H9 (cell line): ENCODE results near the gene RFTN2. TPM values are rescaled to one million over a fixed set of nuclear protein-coding genes. Genes with fewer than 3 reads are reported as not detected.

Source experiments
- DNase-seq: peaks from one replicate; pipeline ENCODE4 v3.0.0-alpha.2; 2017
- H2AFZ ChIP-seq: one replicate; pipeline ENCODE4 v1.6.1; 2013; ENCODE audit warnings: mild to moderate bottlenecking, low read length, control low read depth, moderate library complexity
- H2AK5ac ChIP-seq: 2 replicates; pipeline ENCODE4 v1.6.1; 2013; ENCODE audit warnings: low read length, control low read depth, mixed read lengths; ENCODE audit not compliant: insufficient read length
- H2BK120ac ChIP-seq: one replicate; pipeline ENCODE4 v1.6.1; 2013; ENCODE audit warnings: low read depth, mild to moderate bottlenecking, low read length, control low read depth, inconsistent platforms; ENCODE audit not compliant: poor library complexity, severe bottlenecking
- H2BK12ac ChIP-seq: 2 replicates; pipeline ENCODE4 v1.6.1; 2013; ENCODE audit warnings: low read length, control low read depth, mixed read lengths, low read depth; ENCODE audit not compliant: insufficient read length
- H2BK15ac ChIP-seq: 2 replicates; pipeline ENCODE4 v1.6.1; 2013; ENCODE audit warnings: low read depth, low read length, control low read depth
- H2BK20ac ChIP-seq: one replicate; pipeline ENCODE4 v1.6.1; 2013; ENCODE audit warnings: low read depth, mild to moderate bottlenecking, low read length, control low read depth, inconsistent platforms; ENCODE audit not compliant: poor library complexity, severe bottlenecking
- H2BK5ac ChIP-seq: 2 replicates; pipeline ENCODE4 v1.6.1; 2013; ENCODE audit warnings: low read length, control low read depth, mixed read lengths; ENCODE audit not compliant: insufficient read length
- H3K14ac ChIP-seq: 2 replicates; pipeline ENCODE4 v1.6.1; 2013; ENCODE audit warnings: low read length, control low read depth; ENCODE audit not compliant: insufficient read depth
- H3K18ac ChIP-seq: 2 replicates; pipeline ENCODE4 v1.6.1; 2013; ENCODE audit warnings: low read depth, mild to moderate bottlenecking, mixed read lengths, low read length, control low read depth; ENCODE audit not compliant: insufficient read length
- H3K23ac ChIP-seq: 2 replicates; pipeline ENCODE4 v1.6.1; 2013; ENCODE audit warnings: low read length, control low read depth, mixed read lengths, low read depth; ENCODE audit not compliant: insufficient read length
- H3K23me2 ChIP-seq: 2 replicates; pipeline ENCODE4 v1.6.1; 2013; ENCODE audit warnings: low read depth, mild to moderate bottlenecking, mixed read lengths, low read length, control low read depth; ENCODE audit not compliant: insufficient read length, poor library complexity, severe bottlenecking
- H3K27ac ChIP-seq: 2 replicates; pipeline ENCODE4 v1.5.1; 2013; ENCODE audit warnings: low read length, control low read depth, mixed read lengths, low read depth; ENCODE audit not compliant: insufficient read length
- H3K27me3 ChIP-seq: 2 replicates; pipeline ENCODE4 v1.6.1; 2013; ENCODE audit warnings: low read length, control low read depth, inconsistent platforms; ENCODE audit not compliant: insufficient read depth
- H3K4ac ChIP-seq: 2 replicates; pipeline ENCODE4 v1.6.1; 2013; ENCODE audit warnings: low read depth, mild to moderate bottlenecking, control low read depth, inconsistent platforms, low read length, moderate library complexity
- H3K4me1 ChIP-seq: 2 replicates; pipeline ENCODE4 v1.6.1; 2013; ENCODE audit warnings: low read length, control low read depth, inconsistent platforms; ENCODE audit not compliant: insufficient read depth
- H3K4me2 ChIP-seq: 2 replicates; pipeline ENCODE4 v1.6.1; 2013; ENCODE audit warnings: low read length, control low read depth, mixed read lengths; ENCODE audit not compliant: insufficient read length, insufficient read depth
- H3K56ac ChIP-seq: 2 replicates; pipeline ENCODE4 v1.6.1; 2013; ENCODE audit warnings: low read depth, mild to moderate bottlenecking, mixed read lengths, low read length, control low read depth; ENCODE audit not compliant: insufficient read length
- H3K79me1 ChIP-seq: 2 replicates; pipeline ENCODE4 v1.6.1; 2013; ENCODE audit warnings: low read depth, mild to moderate bottlenecking, moderate library complexity, low read length, control low read depth, inconsistent platforms; ENCODE audit not compliant: insufficient read depth, poor library complexity, severe bottlenecking
- H3K79me2 ChIP-seq: 2 replicates; pipeline ENCODE4 v1.6.1; 2013; ENCODE audit warnings: low read length, control low read depth, inconsistent platforms; ENCODE audit not compliant: insufficient read depth
- H3K9ac ChIP-seq: 2 replicates; pipeline ENCODE4 v1.6.1; 2013; ENCODE audit warnings: low read length, control low read depth, mixed read lengths; ENCODE audit not compliant: insufficient read length; ENCODE audit errors: extremely low read depth
- H3K9me3 ChIP-seq: one replicate; pipeline ENCODE4 v1.6.1; 2013; ENCODE audit warnings: low read depth, low read length, inconsistent platforms; ENCODE audit not compliant: control insufficient read depth
- H3T11ph ChIP-seq: one replicate; pipeline ENCODE4 v1.6.1; 2013; ENCODE audit warnings: mild to moderate bottlenecking, low read length, control low read depth, inconsistent platforms
- H4K20me1 ChIP-seq: one replicate; pipeline ENCODE4 v1.6.1; 2013; ENCODE audit not compliant: control insufficient read depth, insufficient read length, insufficient read depth
- H4K5ac ChIP-seq: 2 replicates; pipeline ENCODE4 v1.6.1; 2013; ENCODE audit warnings: low read depth, mild to moderate bottlenecking, mixed read lengths, low read length, control low read depth; ENCODE audit not compliant: insufficient read length
- H4K8ac ChIP-seq: replicated peaks from 2 replicates; pipeline ENCODE4 v1.6.1; 2013; ENCODE audit warnings: low read length, control low read depth, mixed read lengths, low read depth; ENCODE audit not compliant: insufficient read length
- H4K91ac ChIP-seq: 2 replicates; pipeline ENCODE4 v1.6.1; 2013; ENCODE audit warnings: low read depth, mild to moderate bottlenecking, moderate library complexity, mixed read lengths, low read length, control low read depth; ENCODE audit not compliant: insufficient read length
- H3K27ac Mint-ChIP-seq, 3 experiments: 2 replicates in 2 of 3; 3 replicates in 1 of 3; pipeline ENCODE4 v1.8.0; 2020 to 2021; ENCODE audit warnings: mixed read lengths in 3 of 3, mild to moderate bottlenecking in 1 of 3, moderate library complexity in 1 of 3
- H3K27me3 Mint-ChIP-seq: 2 replicates; pipeline ENCODE4 v1.8.0; 2021; ENCODE audit warnings: low read depth, mild to moderate bottlenecking, moderate library complexity, mixed read lengths
- H3K36me3 Mint-ChIP-seq, 3 experiments: 2 replicates in 2 of 3; 3 replicates in 1 of 3; pipeline ENCODE4 v1.8.0; 2020 to 2021; ENCODE audit warnings: low read depth in 3 of 3, mixed read lengths in 3 of 3; ENCODE audit not compliant: insufficient read depth in 1 of 3
- H3K4me1 Mint-ChIP-seq, 2 experiments: 2 replicates each; pipeline ENCODE4 v1.8.0; 2020; ENCODE audit warnings: mixed read lengths in 2 of 2
- H3K4me3 Mint-ChIP-seq, 2 experiments: 2 replicates in 1 of 2; 3 replicates in 1 of 2; pipeline ENCODE4 v1.8.0; 2020 to 2021; ENCODE audit warnings: mild to moderate bottlenecking in 2 of 2, mixed read lengths in 2 of 2, moderate library complexity in 1 of 2
- H3K9me3 Mint-ChIP-seq, 2 experiments: 2 replicates in 1 of 2; 3 replicates in 1 of 2; pipeline ENCODE4 v1.8.0; 2020; ENCODE audit warnings: mild to moderate bottlenecking in 2 of 2, mixed read lengths in 2 of 2, moderate library complexity in 1 of 2
- CTCF ChIP-seq: fragments of 200-600 bp; sonication (generic); conservative IDR thresholded peaks from 3 replicates; pipeline ENCODE4 v1.8.0; 2021; ENCODE audit warnings: antibody characterized with exemption, mild to moderate bottlenecking
- WGBS: extraction: QIAGEN DNeasy Blood & Tissue Kit; methylation state at CpG from one replicate; pipeline ENCODE4 v1.1.7; 2013; ENCODE audit warnings: missing lambda C conversion rate, low lambda C conversion rate, mixed read lengths; ENCODE audit not compliant: insufficient read length; ENCODE audit errors: extremely low coverage; 5-methylcytosine and 5-hydroxymethylcytosine counted together
- total RNA-seq: library from RNA; stranded (reverse); gene quantifications from 2 replicates; pipeline ENCODE4 v1.2.1, GENCODE V29; 2021

Gene RFTN2
- total RNA-seq, 1 experiment from 2014 or later = 0.28 TPM

- no peak overlapping the region for H2BK12ac ChIP-seq
- no peak overlapping the region for H3K4ac ChIP-seq
- peak overlapping the region; percentile 39 to 87 for H3K4me3 Mint-ChIP-seq
- H3K9me3 Mint-ChIP-seq = no peaks in the 10 kb centered on the region
- no peak overlapping the region for H2AK5ac ChIP-seq
- no peak overlapping the region for H2BK15ac ChIP-seq
- no peak overlapping the region for H2BK20ac ChIP-seq
- H3K4me1 ChIP-seq = no peaks in the 10 kb centered on the region; the same call in 1 of the 2 replicates
- H3K27ac ChIP-seq = no peak overlapping the region
- no peak overlapping the region for H3K9ac ChIP-seq
- peak overlapping the region; percentile 40 for H3K4me2 ChIP-seq
- no peak for DNase-seq
- no peaks in the 10 kb centered on the region for H3K27me3 Mint-ChIP-seq
- no peak overlapping the region for H4K5ac ChIP-seq
- no peak overlapping the region for H3K18ac ChIP-seq
- TF ChIP-seq CTCF = no peak
- no peaks in the 10 kb centered on the region for H3K79me1 ChIP-seq
- H3K23me2 ChIP-seq = peaks cover 16% of the 10 kb centered on the region
- H3K79me2 ChIP-seq = peaks cover 30% of the 10 kb centered on the region; the same call in 1 of the 2 replicates
- H3T11ph ChIP-seq = no peak overlapping the region
- H4K20me1 ChIP-seq = peaks cover 4% of the 10 kb centered on the region
- peaks cover 30 to 40% of the 10 kb centered on the region in 2 experiments for H3K4me1 Mint-ChIP-seq
- H3K56ac ChIP-seq = no peak overlapping the region
- H3K23ac ChIP-seq = no peak overlapping the region
- H2AFZ ChIP-seq = no peak overlapping the region
- H4K8ac ChIP-seq = no peak overlapping the region
- H3K27ac Mint-ChIP-seq = no peak overlapping the region
- H2BK120ac ChIP-seq = no peak overlapping the region
- peaks cover 0 to 20% (median 14%) of the 10 kb centered on the region in 3 experiments; a peak in 5 of 7 replicates for H3K36me3 Mint-ChIP-seq
- no peak overlapping the region for H4K91ac ChIP-seq
- H3K14ac ChIP-seq = no peak overlapping the region
- H3K9me3 ChIP-seq = no peaks in the 10 kb centered on the region
- H2BK5ac ChIP-seq = no peak overlapping the region
- WGBS = no CpG with 5 or more reads among the region's 2 CpGs
- no peaks in the 10 kb centered on the region for H3K27me3 ChIP-seq
These were observed 32.9 kb upstream of the RFTN2 start for GRCh38 chr2:197708331-197708730.
